HUES6 (cell line): ENCODE measurements around the gene GALNT7.

Experiments used
- H3K27ac ChIP-seq: 2 replicates; pipeline ENCODE4 v1.7.0; 2013; ENCODE audit warnings: low read depth, mild to moderate bottlenecking, low read length, inconsistent platforms
- H3K27me3 ChIP-seq: 2 replicates; pipeline ENCODE4 v1.6.1; 2013; ENCODE audit warnings: low read length; ENCODE audit not compliant: control insufficient read depth, insufficient read depth
- H3K36me3 ChIP-seq: 2 replicates; pipeline ENCODE4 v1.6.1; 2013; ENCODE audit warnings: low read length; ENCODE audit not compliant: control insufficient read depth, insufficient read depth
- H3K4me1 ChIP-seq: 2 replicates; pipeline ENCODE4 v1.6.1; 2013; ENCODE audit warnings: low read length; ENCODE audit not compliant: control insufficient read depth, insufficient read depth
- H3K4me3 ChIP-seq: 2 replicates; pipeline ENCODE4 v1.5.1; 2013; ENCODE audit warnings: low read depth, low read length
- H3K9ac ChIP-seq: one replicate; pipeline ENCODE4 v1.6.1; 2013; ENCODE audit warnings: mild to moderate bottlenecking, low read length
- H3K9me3 ChIP-seq: 2 replicates; pipeline ENCODE4 v1.6.1; 2013; ENCODE audit warnings: low read depth, low read length; ENCODE audit not compliant: control insufficient read depth, insufficient read depth

Gene GALNT7

DNA sequence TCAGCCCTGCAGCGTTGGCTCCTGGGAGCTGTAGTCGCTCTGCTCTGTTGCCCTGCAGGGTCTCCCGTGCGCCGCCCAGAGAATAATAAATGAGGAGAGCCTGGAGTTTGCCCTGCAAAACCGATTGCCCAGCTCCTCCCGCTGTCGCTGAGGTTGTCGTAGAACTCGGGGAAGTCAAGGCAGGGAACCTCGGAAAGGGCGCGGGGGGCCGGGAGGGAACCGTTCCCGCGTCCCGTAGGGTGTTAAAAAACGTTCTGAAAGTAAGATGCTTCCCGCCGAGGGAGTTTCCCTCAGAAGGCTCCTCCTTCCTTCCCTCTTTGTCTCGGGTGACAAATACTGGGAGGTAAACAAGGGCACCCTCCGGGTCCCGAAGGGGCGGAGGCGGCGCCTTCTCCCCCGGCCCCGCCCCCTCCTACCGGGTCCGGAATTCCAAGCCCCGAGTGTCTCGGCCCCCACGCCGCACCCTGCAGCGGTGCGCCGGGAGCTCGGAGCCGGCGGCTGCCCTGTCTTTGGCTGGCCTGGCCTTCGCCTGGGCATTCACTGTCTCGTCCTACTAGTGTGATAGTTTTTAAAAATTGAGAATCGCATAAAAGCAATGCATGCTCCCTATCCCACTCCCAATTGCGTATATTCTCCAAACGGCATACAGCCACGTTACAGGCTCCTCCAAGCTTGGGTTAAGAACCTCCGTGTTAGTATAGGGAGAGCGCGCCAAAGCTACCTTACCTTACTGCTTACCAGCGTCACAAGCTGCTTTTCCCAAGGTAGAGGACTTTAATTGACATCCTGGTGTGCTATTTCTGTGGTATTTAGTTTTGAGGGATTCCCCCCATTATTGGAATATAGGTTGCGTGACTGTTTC is 166.5 kb downstream of the GALNT7 start:
- no peaks in the 10 kb centered on the region for H3K27me3 ChIP-seq
- H3K4me1 ChIP-seq, result peaks cover 19% of the 10 kb centered on the region; the same call in 1 of the 2 replicates
- peak overlapping the region; percentile 95 for H3K4me3 ChIP-seq
- H3K9ac ChIP-seq, result peak overlapping the region; percentile 93
- H3K36me3 ChIP-seq, result peaks cover 31% of the 10 kb centered on the region
- H3K9me3 ChIP-seq, result no peaks in the 10 kb centered on the region
- peak overlapping the region; percentile 87 for H3K27ac ChIP-seq

DNA sequence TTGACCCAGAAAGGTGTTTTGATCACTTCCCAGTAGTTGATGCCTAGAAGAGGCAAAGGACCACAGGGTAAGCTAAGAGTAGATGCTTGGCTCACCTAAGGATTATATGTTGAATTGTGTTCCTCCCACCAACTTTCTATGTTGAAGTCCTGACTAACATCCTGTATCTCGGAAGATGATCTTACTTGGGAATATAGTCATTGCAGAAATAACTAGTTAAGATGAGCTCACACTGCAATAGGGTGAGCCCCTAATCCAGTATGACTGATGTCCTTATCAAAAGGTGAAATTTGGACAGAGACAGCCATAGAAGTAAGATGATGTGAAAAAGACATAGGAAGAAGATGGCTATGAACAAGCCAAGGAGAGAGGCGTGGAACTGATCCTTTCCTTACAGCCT is 168.9 kb downstream of the GALNT7 start:
- H3K9ac ChIP-seq, result no peak overlapping the region
- H3K4me1 ChIP-seq, result peaks cover 19% of the 10 kb centered on the region; the same call in 1 of the 2 replicates
- H3K4me3 ChIP-seq, result no peak overlapping the region
- no peaks in the 10 kb centered on the region for H3K27me3 ChIP-seq
- H3K27ac ChIP-seq, result no peak overlapping the region
- H3K36me3 ChIP-seq, result peaks cover 9% of the 10 kb centered on the region
- no peaks in the 10 kb centered on the region for H3K9me3 ChIP-seq

DNA sequence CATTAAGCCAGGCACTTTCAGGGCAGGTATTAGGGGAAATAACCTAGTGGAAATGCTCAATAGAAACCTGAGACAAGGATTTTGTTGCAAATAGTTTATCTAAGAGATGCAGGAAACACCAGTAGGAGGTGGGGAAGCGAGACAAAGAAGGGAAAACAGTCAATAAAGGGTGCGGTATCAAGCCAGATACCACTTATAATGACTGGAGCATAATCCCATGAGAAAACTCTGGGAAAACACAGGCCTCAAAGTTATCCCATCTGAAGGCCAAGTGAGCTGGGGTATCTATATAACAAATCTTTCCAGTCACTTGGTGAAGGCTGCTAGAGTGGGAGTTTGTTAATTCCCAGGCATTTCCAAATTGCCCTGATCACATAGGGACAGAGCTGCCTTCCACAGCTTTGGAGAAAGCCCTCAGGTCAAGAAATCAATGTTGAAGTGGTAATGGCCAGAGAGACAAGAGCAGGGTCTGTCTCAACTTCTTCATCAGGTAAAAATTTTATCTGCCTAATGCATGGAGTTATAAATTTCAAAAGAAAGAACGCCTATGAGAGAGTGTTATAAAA is 175.3 kb downstream of the GALNT7 start:
- no peak overlapping the region for H3K9ac ChIP-seq

DNA sequence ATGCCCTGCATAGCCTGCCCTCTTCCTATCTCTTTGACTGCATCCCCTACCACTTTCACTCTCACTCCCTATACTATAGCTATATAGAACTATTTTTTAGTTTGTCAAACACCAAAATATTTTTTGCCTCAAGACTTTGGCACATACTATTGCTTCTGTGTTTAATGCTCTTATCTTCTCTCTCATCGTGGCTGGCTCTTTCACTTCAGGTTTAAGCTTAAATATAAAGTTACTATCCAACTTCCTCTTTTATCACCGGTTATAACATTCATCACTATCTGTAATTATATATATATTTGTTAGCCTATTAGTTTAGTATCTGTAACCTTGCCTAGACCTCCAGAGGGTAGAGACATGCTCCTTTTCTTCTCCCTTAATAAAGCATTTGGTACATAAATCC is 177.0 kb downstream of the GALNT7 start:
- Histone ChIP-seq H3K4me3 (no peak overlapping the region), H3K9me3 (no peaks in the 10 kb centered on the region; the same call in 1 of the 2 replicates), H3K27ac (no peak overlapping the region), H3K36me3 (no peaks in the 10 kb centered on the region), H3K27me3 (no peaks in the 10 kb centered on the region), H3K9ac (no peak overlapping the region), H3K4me1 (peaks cover 18% of the 10 kb centered on the region)

More for the DNA sequence above, 175.3 kb downstream of the GALNT7 start:
- no peaks in the 10 kb centered on the region; the same call in 1 of the 2 replicates for H3K9me3 ChIP-seq
- H3K4me1 ChIP-seq, result peaks cover 19% of the 10 kb centered on the region
- no peak overlapping the region for H3K4me3 ChIP-seq
- H3K36me3 ChIP-seq, result no peaks in the 10 kb centered on the region
- no peaks in the 10 kb centered on the region for H3K27me3 ChIP-seq
- H3K27ac ChIP-seq, result no peak overlapping the region

DNA sequence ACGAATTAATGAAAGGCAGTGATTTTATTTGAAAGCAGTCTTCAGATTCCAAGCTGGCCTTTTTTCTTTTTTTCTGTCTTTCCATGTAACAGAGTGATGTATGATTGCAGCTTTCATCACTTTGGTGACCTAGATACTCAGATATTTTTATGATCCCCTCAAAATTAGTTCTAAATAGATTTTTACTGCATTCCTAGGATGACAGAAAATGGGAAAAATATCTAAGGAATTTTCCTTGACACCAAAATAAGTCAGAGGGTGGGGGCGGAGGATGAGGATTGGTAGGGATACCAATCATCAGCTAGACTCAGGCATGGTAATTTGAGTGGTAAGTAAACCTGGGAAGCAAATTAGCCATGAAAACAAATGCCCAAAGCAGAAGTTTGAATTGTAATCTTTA is 177.5 kb downstream of the GALNT7 start:
- no peaks in the 10 kb centered on the region for H3K36me3 ChIP-seq
- no peak overlapping the region for H3K4me3 ChIP-seq
- H3K27me3 ChIP-seq, result no peaks in the 10 kb centered on the region
- no peak overlapping the region for H3K27ac ChIP-seq
- H3K4me1 ChIP-seq, result peaks cover 14% of the 10 kb centered on the region
- no peak overlapping the region for H3K9ac ChIP-seq
- no peaks in the 10 kb centered on the region; the same call in 1 of the 2 replicates for H3K9me3 ChIP-seq

DNA sequence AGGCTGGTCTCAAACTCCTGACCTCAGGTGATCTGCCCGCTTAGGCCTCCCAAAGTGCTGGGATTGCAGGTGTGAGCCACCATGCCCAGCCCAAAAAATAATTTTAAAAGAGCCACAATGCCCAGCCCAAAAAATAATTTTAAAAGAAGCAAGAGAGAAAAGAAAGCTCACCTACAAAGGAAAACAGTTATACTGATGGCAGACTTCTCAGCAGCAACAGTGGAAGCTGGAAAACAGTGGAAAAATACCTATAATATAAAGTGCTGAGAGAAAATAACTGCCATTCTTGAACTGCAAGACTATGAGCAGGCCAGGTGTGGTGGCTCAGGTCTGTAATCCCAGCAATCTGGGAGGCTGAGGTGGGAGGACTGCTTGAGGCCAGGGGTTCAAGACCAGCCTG is 178.9 kb downstream of the GALNT7 start:
- Histone ChIP-seq H3K36me3 (no peaks in the 10 kb centered on the region), H3K27ac (no peak overlapping the region), H3K4me3 (no peak overlapping the region), H3K4me1 (peaks cover 13% of the 10 kb centered on the region), H3K9me3 (no peaks in the 10 kb centered on the region; the same call in 1 of the 2 replicates), H3K9ac (no peak overlapping the region), H3K27me3 (no peaks in the 10 kb centered on the region)

DNA sequence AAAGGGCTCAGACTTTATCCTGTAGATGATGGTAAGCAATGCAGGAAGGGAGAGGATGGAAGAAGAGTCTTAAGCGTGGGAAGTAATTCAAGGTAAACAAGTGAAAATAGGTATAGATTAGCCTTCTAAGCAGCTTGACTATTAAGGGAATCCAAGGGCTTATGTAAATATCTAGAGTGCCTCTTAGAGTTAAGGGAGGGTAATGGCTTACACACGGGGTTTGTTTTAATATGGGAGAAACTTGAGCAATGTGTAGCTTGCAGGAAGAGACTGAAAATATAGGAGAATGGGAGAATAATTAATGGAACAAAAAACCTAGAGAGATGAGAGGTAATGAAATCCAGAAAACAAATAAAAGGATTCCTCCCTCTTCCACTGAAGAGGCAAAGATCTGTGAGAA is 189.3 kb downstream of the GALNT7 start:
- no peak overlapping the region for H3K9ac ChIP-seq
- H3K36me3 ChIP-seq, result no peaks in the 10 kb centered on the region
- H3K4me3 ChIP-seq, result no peak overlapping the region
- no peak overlapping the region for H3K27ac ChIP-seq
- H3K9me3 ChIP-seq, result no peaks in the 10 kb centered on the region; the same call in 1 of the 2 replicates
- H3K4me1 ChIP-seq, result no peaks in the 10 kb centered on the region
- no peaks in the 10 kb centered on the region for H3K27me3 ChIP-seq

DNA sequence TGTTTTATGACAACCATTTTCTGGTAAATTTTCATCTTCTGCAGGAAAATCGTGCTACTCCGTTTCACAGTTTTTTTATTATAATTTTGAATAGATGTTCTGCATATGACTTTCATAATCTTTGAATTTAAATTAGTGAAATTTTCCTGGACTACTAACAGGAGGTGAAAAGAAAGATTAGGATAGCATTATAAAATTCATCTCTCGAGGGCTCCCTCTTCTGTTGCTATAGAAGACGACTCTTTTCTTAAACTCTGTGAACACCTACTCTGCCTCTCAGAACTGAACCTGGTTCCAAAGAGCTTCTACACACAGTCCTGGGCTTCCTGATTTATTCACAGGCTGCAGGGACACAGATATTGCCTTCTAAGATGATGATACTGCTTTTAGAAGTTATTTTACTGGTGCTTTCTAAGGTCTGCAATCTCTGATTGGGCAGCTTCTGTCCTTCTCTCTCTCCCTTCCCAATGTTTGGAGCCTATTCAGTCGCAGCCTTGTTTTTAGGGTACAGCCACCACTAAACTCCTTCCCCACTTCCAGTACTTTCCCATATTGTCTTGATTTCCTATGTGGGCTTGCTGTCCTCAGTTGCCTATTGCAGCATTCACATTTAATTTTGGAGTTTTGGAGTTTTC is 192.1 kb downstream of the GALNT7 start:
- Histone ChIP-seq H3K27ac (no peak overlapping the region), H3K4me3 (no peak overlapping the region), H3K36me3 (no peaks in the 10 kb centered on the region), H3K4me1 (no peaks in the 10 kb centered on the region), H3K9me3 (no peaks in the 10 kb centered on the region; the same call in 1 of the 2 replicates), H3K27me3 (no peaks in the 10 kb centered on the region), H3K9ac (no peak overlapping the region)

DNA sequence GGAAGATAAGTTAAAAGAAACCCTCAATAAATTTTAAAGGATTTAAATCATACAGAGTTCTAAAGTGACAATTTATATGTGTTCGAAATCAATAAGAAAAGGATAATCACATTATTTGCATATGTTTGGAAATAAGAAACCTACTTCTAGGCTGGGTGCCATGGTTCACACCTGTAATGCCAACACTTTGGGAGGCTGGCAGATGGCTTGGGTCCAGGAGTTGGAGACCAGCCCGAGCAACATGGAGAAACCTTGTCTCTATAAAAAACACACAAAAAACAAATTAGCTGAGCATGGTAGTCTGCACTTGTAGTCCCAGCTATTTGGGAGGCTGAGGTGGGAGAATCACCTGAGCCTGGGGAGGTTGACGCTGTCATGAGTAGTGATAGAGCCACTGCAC is 194.1 kb downstream of the GALNT7 start:
- H3K9me3 ChIP-seq, result no peaks in the 10 kb centered on the region; the same call in 1 of the 2 replicates
- no peaks in the 10 kb centered on the region for H3K4me1 ChIP-seq
- no peaks in the 10 kb centered on the region for H3K27me3 ChIP-seq
- no peak overlapping the region for H3K9ac ChIP-seq
- no peak overlapping the region for H3K4me3 ChIP-seq
- no peaks in the 10 kb centered on the region for H3K36me3 ChIP-seq
- H3K27ac ChIP-seq, result no peak overlapping the region

DNA sequence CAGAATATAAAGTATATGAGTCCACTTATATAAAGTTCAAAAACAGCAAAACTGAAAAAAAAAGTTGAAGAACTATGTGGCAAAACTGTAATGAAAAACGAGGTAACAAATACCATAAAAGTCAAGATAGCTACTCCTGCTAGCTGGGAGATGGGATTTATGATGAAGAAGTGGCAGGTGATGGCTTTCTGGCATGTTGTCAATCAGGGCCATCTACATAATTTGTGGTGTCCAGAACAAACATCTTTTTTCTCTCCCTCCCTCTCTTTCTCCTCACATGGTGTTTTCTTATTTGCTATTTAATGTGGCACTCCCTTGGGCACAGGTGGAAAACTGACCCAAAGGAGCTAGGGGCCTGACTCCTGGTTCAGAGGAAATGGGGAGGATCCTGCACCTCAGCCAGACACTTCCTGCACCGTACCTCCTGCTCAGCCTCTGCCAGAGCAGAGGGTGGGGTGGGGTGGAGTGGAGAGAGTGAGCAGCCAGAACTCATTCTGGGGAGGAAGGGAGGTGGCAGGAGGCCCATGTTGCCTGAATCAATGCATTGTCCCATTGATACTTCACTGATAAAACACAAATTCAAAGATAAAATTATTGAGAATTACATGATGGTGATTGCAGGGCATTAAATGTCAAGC is 196.9 kb downstream of the GALNT7 start:
- no peaks in the 10 kb centered on the region for H3K27me3 ChIP-seq
- no peaks in the 10 kb centered on the region for H3K36me3 ChIP-seq
- no peaks in the 10 kb centered on the region for H3K9me3 ChIP-seq
- H3K27ac ChIP-seq, result no peak overlapping the region
- H3K4me3 ChIP-seq, result no peak overlapping the region
- no peak overlapping the region for H3K9ac ChIP-seq
- H3K4me1 ChIP-seq, result no peaks in the 10 kb centered on the region
